Measurements from ENCODE around the gene LRRC61.
A peak's percentile ranks its signal among the peaks of the same experiment; 100 is the strongest.

LRRC61 gene

DNA sequence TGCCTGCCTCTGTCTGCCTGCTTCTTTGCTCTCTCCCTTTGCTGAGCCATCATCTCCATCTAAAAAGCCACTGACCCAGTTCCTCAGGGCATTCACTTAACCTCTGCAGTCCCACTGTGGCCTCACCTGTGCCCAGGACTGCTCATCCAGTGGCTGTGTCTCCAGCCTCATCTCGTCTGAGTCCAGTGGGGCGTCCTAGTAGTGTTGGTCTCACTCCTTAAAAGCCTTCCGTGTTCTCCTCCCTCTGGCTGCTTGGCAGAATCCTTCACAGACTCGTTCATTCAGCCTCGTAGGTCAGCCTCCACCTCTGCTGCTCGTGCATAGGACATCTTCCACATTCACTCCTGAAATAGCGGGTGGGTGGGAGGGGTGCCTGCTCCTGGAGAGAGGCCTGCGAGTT lies 11.0 kb downstream of the LRRC61 start:
- H3K27me3 ChIP-seq (replicated peaks; ENCODE audit: control insufficient read depth, insufficient read depth, low read length): peaks cover 15% of the 10 kb centered on the region
- no peaks in the 10 kb centered on the region for H3K9me3 ChIP-seq (ENCODE audit: control insufficient read depth, low read length)
- no peaks in the 10 kb centered on the region for H3K36me3 ChIP-seq (ENCODE audit: control insufficient read depth, insufficient read depth, low read length, severe bottlenecking)
- peaks cover 14% of the 10 kb centered on the region for H3K4me1 ChIP-seq (ENCODE audit: control insufficient read depth, insufficient read depth, low read length)
- H3K9ac ChIP-seq (ENCODE audit: low read length): no peak overlapping the region
- no peak for DNase-seq (ENCODE audit: low read depth)
- no peak overlapping the region for H3K4me3 ChIP-seq (ENCODE audit: low read length)

DNA sequence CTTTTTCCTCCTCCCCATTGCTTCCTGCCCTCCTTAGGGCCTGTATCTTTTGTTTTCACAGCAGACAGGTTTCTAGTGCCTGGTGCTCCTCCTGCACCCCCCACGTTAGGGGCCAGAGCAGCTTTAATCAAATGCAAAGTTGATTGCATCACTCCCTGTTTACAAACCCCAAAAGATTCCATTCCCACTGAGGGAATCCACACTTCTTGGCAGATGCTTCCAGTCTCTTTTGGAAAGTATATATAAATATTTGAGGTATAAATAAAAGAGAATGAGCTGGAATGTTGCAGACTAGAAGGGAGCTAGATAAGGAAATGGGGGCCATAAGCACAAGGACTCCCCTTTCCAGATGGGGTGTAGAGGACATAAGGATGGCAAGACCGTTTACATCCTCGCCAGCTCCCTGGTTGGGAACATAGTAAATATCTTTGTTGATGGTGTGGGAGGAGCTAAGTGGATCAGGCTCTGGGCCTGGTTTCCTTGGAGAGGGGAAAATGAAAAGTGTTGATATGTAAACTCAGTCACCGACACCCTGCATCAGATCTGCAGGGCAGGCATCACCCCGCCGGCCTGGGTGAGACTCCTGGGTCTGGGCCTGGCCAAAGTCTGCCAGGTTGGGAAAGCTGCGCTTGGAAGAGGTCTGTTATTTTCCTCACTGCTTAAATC lies 12.1 kb downstream of the LRRC61 start:
- H3K4me3 ChIP-seq (ENCODE audit: low read length): no peak overlapping the region

GRCh38 chr7:150335774-150336112 lies 12.6 kb downstream of the LRRC61 start:
- Histone ChIP-seq H3K36me3 (ENCODE audit: control insufficient read depth, insufficient read depth, low read length, severe bottlenecking) (no peaks in the 10 kb centered on the region), H3K4me3 (ENCODE audit: low read length) (no peak overlapping the region), H3K27me3 (replicated peaks; ENCODE audit: control insufficient read depth, insufficient read depth, low read length) (peaks cover 21% of the 10 kb centered on the region), H3K4me1 (ENCODE audit: control insufficient read depth, insufficient read depth, low read length) (peaks cover 23% of the 10 kb centered on the region), H3K9me3 (ENCODE audit: control insufficient read depth, low read length) (no peaks in the 10 kb centered on the region), H3K9ac (ENCODE audit: low read length) (peak overlapping the region; percentile 20)
- DNase-seq (ENCODE audit: low read depth): no peak

More for the DNA sequence above, 12.1 kb downstream of the LRRC61 start:
- peak; percentile 72 for DNase-seq (ENCODE audit: low read depth)
- Histone ChIP-seq H3K9ac (ENCODE audit: low read length) (peak overlapping the region; percentile 20), H3K9me3 (ENCODE audit: control insufficient read depth, low read length) (no peaks in the 10 kb centered on the region), H3K27me3 (replicated peaks; ENCODE audit: control insufficient read depth, insufficient read depth, low read length) (peaks cover 24% of the 10 kb centered on the region), H3K4me1 (ENCODE audit: control insufficient read depth, insufficient read depth, low read length) (peaks cover 20% of the 10 kb centered on the region), H3K36me3 (ENCODE audit: control insufficient read depth, insufficient read depth, low read length, severe bottlenecking) (no peaks in the 10 kb centered on the region)

DNA sequence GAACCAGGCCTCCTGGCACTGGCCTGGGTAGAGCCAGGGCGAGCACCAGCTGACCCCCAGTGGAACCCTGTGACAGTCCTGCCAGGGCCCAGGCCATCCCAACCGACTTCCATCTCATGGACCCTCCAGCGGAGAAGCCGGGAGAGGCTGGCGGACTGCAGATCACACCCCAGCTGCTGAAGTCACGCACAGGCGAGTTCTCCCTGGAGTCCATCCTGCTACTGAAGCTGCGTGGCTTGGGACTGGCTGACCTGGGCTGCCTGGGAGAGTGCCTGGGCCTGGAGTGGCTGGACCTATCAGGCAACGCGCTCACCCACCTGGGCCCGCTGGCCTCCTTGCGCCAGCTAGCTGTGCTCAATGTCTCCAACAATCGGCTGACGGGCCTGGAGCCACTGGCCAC lies 13.6 kb downstream of the LRRC61 start:
- no peak overlapping the region for H3K4me3 ChIP-seq (ENCODE audit: low read length)
- peaks cover 23% of the 10 kb centered on the region for H3K4me1 ChIP-seq (ENCODE audit: control insufficient read depth, insufficient read depth, low read length)
- no peaks in the 10 kb centered on the region for H3K9me3 ChIP-seq (ENCODE audit: control insufficient read depth, low read length)
- H3K36me3 ChIP-seq (ENCODE audit: control insufficient read depth, insufficient read depth, low read length, severe bottlenecking): no peaks in the 10 kb centered on the region
- peaks cover 20% of the 10 kb centered on the region for H3K27me3 ChIP-seq (replicated peaks; ENCODE audit: control insufficient read depth, insufficient read depth, low read length)
- H3K9ac ChIP-seq (ENCODE audit: low read length): no peak overlapping the region
- no peak for DNase-seq (ENCODE audit: low read depth)

DNA sequence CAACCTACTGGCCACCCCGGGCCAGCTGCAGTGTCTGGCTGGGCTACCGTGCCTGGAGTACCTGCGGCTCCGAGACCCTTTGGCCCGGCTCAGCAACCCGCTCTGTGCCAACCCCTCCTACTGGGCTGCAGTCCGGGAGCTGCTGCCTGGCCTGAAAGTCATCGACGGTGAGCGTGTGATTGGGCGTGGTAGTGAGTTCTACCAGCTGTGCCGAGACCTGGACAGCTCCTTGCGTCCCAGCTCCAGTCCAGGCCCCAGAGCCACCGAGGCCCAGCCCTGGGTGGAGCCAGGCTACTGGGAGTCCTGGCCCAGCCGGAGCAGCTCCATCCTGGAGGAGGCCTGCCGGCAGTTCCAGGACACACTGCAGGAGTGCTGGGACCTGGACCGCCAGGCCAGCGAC lies 14.0 kb downstream of the LRRC61 start:
- Histone ChIP-seq H3K4me3 (ENCODE audit: low read length) (no peak overlapping the region), H3K9ac (ENCODE audit: low read length) (no peak overlapping the region), H3K9me3 (ENCODE audit: control insufficient read depth, low read length) (no peaks in the 10 kb centered on the region), H3K4me1 (ENCODE audit: control insufficient read depth, insufficient read depth, low read length) (peaks cover 23% of the 10 kb centered on the region), H3K36me3 (ENCODE audit: control insufficient read depth, insufficient read depth, low read length, severe bottlenecking) (no peaks in the 10 kb centered on the region), H3K27me3 (replicated peaks; ENCODE audit: control insufficient read depth, insufficient read depth, low read length) (peaks cover 24% of the 10 kb centered on the region)
- no peak for DNase-seq (ENCODE audit: low read depth)

GRCh38 chr7:150337659-150338081 lies 14.5 kb downstream of the LRRC61 start:
- Histone ChIP-seq H3K27me3 (replicated peaks; ENCODE audit: control insufficient read depth, insufficient read depth, low read length) (peaks cover 29% of the 10 kb centered on the region), H3K9ac (ENCODE audit: low read length) (no peak overlapping the region), H3K9me3 (ENCODE audit: control insufficient read depth, low read length) (no peaks in the 10 kb centered on the region), H3K4me3 (ENCODE audit: low read length) (no peak overlapping the region), H3K36me3 (ENCODE audit: control insufficient read depth, insufficient read depth, low read length, severe bottlenecking) (no peaks in the 10 kb centered on the region), H3K4me1 (ENCODE audit: control insufficient read depth, insufficient read depth, low read length) (peaks cover 23% of the 10 kb centered on the region)
- DNase-seq (ENCODE audit: low read depth): no peak

GRCh38 chr7:150338166-150338829 lies 15.1 kb downstream of the LRRC61 start:
- H3K9me3 ChIP-seq (ENCODE audit: control insufficient read depth, low read length): peaks cover 1% of the 10 kb centered on the region
- H3K36me3 ChIP-seq (ENCODE audit: control insufficient read depth, insufficient read depth, low read length, severe bottlenecking): no peaks in the 10 kb centered on the region
- no peak overlapping the region for H3K9ac ChIP-seq (ENCODE audit: low read length)
- no peak for DNase-seq (ENCODE audit: low read depth)
- H3K27me3 ChIP-seq (replicated peaks; ENCODE audit: control insufficient read depth, insufficient read depth, low read length): peaks cover 29% of the 10 kb centered on the region
- no peak overlapping the region for H3K4me3 ChIP-seq (ENCODE audit: low read length)
- peaks cover 23% of the 10 kb centered on the region for H3K4me1 ChIP-seq (ENCODE audit: control insufficient read depth, insufficient read depth, low read length)

DNA sequence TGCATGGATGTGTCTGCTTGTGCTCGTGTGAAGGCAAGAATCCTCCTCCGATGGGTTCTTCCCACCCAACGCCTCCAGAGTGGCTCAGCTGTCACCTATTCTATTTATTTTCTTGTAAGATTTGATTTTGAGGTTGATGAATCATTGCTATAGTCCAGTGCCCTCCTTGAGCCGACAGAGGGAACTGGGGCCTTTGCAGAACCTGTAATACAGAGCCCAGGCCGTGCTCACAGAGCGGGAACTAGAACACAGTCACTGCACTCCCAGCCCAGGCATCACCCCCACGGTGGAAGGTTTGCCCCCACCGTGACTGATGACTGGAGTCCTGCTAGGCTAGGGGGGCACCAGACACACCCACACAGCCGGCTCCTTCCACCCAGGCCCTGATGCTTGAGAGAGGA lies 16.3 kb downstream of the LRRC61 start:
- H3K9me3 ChIP-seq (ENCODE audit: control insufficient read depth, low read length): peaks cover 12% of the 10 kb centered on the region

GRCh38 chr7:150340024-150340749 lies 17.0 kb downstream of the LRRC61 start:
- Histone ChIP-seq H3K9ac (ENCODE audit: low read length) (no peak overlapping the region), H3K4me1 (ENCODE audit: control insufficient read depth, insufficient read depth, low read length) (peaks cover 19% of the 10 kb centered on the region), H3K9me3 (ENCODE audit: control insufficient read depth, low read length) (peaks cover 20% of the 10 kb centered on the region), H3K36me3 (ENCODE audit: control insufficient read depth, insufficient read depth, low read length, severe bottlenecking) (no peaks in the 10 kb centered on the region), H3K27me3 (replicated peaks; ENCODE audit: control insufficient read depth, insufficient read depth, low read length) (peaks cover 21% of the 10 kb centered on the region), H3K4me3 (ENCODE audit: low read length) (peak overlapping the region; percentile 64)
- DNase-seq (ENCODE audit: low read depth): peak; percentile 23

More for the DNA sequence above, 16.3 kb downstream of the LRRC61 start:
- Histone ChIP-seq H3K4me1 (ENCODE audit: control insufficient read depth, insufficient read depth, low read length) (peaks cover 23% of the 10 kb centered on the region), H3K36me3 (ENCODE audit: control insufficient read depth, insufficient read depth, low read length, severe bottlenecking) (no peaks in the 10 kb centered on the region), H3K9ac (ENCODE audit: low read length) (no peak overlapping the region), H3K27me3 (replicated peaks; ENCODE audit: control insufficient read depth, insufficient read depth, low read length) (peaks cover 21% of the 10 kb centered on the region), H3K4me3 (ENCODE audit: low read length) (no peak overlapping the region)
- DNase-seq (ENCODE audit: low read depth): no peak

DNA sequence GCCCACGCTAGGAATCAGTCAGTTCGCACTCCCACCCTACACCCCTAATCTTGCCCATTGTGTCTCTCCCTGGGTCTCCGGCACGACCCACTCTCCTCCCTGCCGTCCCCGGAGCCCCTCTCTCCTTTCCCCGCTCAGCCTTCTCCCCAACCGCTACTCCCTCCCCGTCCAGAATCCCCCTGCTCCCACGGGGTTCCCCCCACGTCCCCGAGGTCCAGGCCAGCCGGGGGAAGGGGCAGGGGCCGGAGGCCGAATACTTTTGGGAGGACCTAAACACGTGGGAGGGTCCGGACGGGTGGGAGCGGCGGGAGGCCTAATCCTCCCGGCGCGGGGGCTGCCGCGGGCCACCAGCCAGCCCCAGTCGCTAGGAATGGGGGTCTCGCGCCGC lies 17.7 kb downstream of the LRRC61 start:
- DNase-seq (ENCODE audit: low read depth): no peak
- Histone ChIP-seq H3K9me3 (ENCODE audit: control insufficient read depth, low read length) (peaks cover 21% of the 10 kb centered on the region), H3K27me3 (replicated peaks; ENCODE audit: control insufficient read depth, insufficient read depth, low read length) (peaks cover 21% of the 10 kb centered on the region), H3K36me3 (ENCODE audit: control insufficient read depth, insufficient read depth, low read length, severe bottlenecking) (no peaks in the 10 kb centered on the region), H3K9ac (ENCODE audit: low read length) (peak overlapping the region; percentile 46), H3K4me3 (ENCODE audit: low read length) (peak overlapping the region; percentile 47), H3K4me1 (ENCODE audit: control insufficient read depth, insufficient read depth, low read length) (peaks cover 13% of the 10 kb centered on the region)

- no peak for DNase-seq (ENCODE audit: low read depth)
- Histone ChIP-seq H3K4me1 (ENCODE audit: control insufficient read depth, insufficient read depth, low read length) (peaks cover 9% of the 10 kb centered on the region), H3K4me3 (ENCODE audit: low read length) (peak within 1 kb of the TSS; percentile 47), H3K9me3 (ENCODE audit: control insufficient read depth, low read length) (peaks cover 21% of the 10 kb centered on the region), H3K36me3 (ENCODE audit: control insufficient read depth, insufficient read depth, low read length, severe bottlenecking) (no peaks in the 10 kb centered on the region), H3K9ac (ENCODE audit: low read length) (peak within 1 kb of the TSS; percentile 63), H3K27me3 (replicated peaks; ENCODE audit: control insufficient read depth, insufficient read depth, low read length) (peaks cover 24% of the 10 kb centered on the region)
Measured at GRCh38 chr7:150341263-150342120, 18.3 kb downstream of the LRRC61 start, which contains the start of gene RARRES2. RARRES2 (minus strand) TSS chr7:150341629; CDS start chr7:150340609, 1,020 bp downstream.
